ENCODE data around the gene ALOX5.
"Not testable (repeated sequence)": the region's sequence is repeated elsewhere in the genome, so short reads cannot be mapped to it uniquely, and the experiment has no call there.

ALOX5 gene

DNA sequence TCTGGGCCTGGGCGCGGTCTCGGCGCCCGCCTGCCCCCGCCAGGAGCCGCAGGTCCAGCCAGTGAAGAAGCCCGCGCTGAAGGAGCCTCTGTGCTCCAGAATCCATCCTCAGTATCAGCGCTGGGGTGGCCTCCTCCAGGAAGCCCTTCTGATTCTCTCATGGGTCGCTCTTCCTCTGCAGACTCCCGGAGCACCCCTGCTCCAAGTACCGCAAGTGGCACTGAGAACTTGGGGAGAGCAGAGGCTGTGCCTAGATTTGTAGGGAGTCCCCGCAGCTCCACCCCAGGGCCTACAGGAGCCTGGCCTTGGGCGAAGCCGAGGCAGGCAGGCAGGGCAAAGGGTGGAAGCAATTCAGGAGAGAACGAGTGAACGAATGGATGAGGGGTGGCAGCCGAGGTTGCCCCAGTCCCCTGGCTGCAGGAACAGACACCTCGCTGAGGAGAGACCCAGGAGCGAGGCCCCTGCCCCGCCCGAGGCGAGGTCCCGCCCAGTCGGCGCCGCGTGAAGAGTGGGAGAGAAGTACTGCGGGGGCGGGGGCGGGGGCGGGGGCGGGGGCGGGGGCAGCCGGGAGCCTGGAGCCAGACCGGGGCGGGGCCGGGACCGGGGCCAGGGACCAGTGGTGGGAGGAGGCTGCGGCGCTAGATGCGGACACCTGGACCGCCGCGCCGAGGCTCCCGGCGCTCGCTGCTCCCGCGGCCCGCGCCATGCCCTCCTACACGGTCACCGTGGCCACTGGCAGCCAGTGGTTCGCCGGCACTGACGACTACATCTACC, at the start of gene ALOX5:
ALOX5 (plus strand) TSS at position 641 of the 774 bp plus-strand sequence; CDS start at position 705, 64 bp downstream.
- no peak for DNase-seq (ENCODE audit: extremely low read depth in 1 of 2, low read depth in 1 of 2)

DNA sequence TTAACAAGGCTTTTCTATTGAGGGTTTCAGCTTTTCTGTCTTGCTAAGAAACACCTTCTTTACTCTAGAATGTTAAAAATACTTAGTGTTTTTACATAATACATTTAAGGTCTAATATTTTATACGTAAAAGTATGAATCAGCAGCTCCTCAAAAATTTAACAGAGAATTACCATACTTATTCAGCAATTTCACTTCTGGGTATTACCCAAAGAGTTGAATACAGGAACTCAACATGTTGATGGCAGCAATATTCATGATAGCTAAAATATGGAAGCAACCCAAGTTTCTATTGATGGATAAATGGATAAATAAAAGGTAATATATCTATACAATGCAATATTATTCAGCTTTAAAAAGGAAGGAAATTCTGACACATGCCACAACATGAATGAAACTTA, 48.9 kb upstream of the ALOX5 start:
- no peak for DNase-seq (ENCODE audit: extremely low read depth in 1 of 2, low read depth in 1 of 2)

DNA sequence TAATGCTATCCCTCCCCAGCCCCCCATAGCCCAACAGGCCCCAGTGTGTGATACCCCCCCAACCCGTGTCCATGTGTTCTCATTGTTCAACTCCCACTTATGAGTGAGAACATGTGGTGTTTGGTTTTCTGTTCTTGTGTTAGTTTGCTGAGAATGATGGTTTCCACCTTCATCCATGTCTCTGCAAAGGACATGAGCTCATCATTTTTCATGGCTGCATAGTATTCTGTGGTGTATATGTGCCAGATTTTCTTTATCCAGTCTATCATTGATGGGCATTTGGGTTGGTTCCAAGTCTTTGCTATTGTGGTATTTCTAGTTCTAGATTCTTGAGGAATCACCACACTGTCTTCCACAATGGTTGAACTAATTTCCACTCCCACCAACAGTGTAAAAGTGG, 47.2 kb upstream of the ALOX5 start:
- not testable (repeated sequence) for DNase-seq (ENCODE audit: extremely low read depth in 1 of 2, low read depth in 1 of 2)

DNA sequence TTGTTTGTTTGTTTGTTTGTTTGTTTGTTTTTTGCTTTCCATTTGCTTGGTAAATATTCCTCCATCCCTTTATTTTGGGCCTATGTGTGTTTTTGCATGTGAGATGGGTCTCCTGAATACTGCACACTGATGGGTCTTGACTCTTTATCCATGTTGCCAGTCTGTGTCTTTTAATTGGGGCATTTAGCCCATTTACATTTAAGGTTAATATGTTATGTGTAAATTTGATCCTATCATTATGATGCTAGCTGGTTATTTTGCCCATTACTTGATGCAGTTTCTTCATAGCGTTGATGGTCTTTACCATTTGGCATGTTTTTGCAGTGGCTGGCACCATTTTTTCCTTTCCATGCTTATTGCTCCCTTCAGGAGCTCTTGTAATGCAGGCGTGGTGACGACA, 42.2 kb upstream of the ALOX5 start:
- not testable (repeated sequence) for DNase-seq (ENCODE audit: extremely low read depth in 1 of 2, low read depth in 1 of 2)

DNA sequence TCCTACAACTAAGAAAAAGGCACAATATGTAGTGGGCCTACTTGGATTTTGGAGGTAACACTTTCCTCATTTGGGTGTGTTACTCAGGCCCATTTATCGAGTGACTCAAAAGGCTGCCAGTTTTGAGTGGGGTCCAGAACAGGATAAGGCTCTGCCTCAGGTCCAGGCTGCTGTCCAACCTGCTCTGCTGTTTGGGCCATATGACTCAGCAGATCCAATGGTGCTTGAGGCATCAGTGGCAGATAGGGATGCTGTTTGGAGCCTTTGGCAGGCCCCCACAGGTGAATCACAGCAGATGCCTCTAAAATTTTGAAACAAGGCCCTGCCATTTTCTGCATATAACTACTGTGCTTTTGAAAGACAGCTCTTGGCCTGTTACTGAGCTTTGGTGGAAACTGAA, 34.1 kb upstream of the ALOX5 start:
- DNase-seq (ENCODE audit: extremely low read depth in 1 of 2, low read depth in 1 of 2), result no peak

DNA sequence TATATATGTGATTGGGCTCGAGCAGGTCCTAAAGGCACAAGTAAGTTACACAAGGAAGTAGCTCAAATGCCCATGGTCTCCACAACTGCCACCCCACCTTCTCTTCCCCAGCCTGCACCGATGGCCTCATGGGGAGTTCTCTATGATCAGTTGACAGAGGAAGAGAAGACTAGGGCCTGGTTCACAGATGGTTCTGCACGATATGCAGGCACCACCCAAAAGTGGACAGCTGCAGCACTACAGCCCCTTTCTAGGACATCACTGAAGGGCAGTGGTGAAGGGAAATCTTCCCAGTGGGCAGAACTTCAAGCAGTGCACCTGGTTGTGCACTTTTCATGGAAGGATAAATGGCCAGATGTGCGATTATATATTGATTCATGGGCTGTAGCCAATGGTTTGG, 33.6 kb upstream of the ALOX5 start:
- not testable (repeated sequence) for DNase-seq (ENCODE audit: extremely low read depth in 1 of 2, low read depth in 1 of 2)

DNA sequence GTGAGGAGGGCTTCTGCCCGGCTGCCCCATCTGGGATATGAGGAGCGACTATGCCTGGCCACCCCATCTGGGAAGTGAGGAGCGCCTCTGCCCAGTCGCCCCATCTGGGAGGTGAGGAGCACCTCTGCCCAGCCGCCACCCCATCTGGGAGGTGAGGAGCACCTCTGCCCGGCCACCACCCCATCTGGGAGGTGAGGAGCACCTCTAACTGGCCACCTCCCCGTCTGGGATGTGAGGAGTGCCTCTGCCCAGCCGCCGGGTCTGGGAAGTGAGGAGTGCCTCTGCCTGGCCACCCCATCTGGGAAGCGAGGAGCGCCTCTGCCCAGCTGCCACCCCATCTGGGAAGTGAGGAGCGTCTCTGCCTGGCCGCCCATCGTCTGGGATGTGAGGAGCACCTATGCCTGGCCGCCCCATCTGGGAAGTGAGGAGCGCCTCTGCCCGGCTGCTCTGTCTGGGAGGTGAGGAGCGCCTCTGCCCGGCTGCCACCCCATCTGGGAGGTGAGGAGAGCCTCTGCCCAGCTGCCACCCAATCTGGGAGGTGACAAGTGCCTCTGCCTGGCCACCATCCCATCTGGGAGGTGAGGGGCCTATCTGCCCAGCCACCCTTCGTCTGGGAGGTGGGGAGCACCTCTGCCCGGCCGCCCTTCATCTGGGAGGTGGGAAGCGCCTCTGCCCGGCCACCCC, 27.2 kb upstream of the ALOX5 start:
- DNase-seq (ENCODE audit: extremely low read depth in 1 of 2, low read depth in 1 of 2), result not testable (repeated sequence)

DNA sequence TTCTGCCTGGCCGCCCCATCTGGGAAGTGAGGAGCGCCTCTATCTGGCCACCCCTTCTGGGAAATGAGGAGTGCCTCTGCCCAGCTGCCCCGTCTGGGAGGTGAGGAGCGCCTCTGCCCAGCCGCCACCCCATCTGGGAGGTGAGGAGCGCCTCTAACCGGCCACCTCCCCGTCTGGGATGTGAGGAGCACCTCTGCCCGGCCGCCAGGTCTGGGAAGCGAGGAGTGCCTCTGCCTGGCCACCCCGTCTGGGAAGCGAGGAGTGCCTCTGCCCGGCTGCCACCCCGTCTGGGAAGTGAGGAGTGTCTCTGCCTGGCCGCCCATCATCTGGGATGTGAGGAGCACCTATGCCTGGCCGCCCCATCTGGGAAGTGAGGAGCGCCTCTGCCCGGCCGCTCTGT, 26.6 kb upstream of the ALOX5 start:
- DNase-seq (ENCODE audit: extremely low read depth in 1 of 2, low read depth in 1 of 2), result not testable (repeated sequence)

DNA sequence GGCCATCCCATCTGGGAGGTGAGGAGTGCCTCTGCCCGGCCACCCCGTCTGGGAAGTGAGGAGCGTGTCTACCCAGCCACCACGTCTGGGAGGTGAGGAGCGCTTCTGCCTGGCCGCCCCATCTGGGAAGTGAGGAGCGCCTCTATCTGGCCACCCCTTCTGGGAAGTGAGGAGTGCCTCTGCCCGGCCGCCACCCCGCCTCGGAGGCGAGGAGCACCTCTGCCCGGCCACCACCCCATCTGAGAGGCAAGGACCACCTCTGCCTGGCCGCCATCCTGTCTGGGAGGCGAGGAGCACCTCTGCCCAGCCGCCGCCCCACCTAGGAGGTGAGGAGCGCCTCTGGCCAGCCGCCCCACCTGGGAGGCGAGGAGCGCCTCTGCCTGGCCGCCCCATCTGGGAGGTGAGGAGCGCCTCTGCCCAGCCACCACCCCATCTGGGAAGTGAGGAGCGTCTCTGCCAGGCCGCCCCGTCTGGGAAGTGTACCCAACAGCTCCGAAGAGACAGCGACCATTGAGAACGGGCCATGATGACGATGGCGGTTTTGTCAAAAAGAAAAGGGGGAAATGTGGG, 25.7 kb upstream of the ALOX5 start:
- DNase-seq (ENCODE audit: extremely low read depth in 1 of 2, low read depth in 1 of 2), result not testable (repeated sequence)

DNA sequence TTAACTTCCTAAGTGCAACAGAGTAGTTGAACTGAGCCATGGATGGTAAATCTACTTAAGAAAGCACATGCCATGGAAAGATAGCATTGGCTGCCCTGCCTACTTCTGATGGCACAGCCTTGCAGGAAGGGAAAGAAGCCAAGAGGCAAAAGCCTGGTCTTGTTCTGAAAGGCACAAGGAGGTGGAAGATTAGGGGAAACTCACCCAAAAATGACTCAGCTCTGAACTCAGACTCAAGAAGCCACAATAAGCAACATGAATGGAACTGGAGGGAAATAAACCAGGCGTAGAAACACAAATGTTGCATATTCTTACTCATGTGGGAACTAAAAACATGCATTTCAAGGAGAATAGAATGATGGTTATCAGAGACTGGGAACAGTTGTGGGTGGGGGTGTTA, 20.8 kb upstream of the ALOX5 start:
- DNase-seq (ENCODE audit: extremely low read depth in 1 of 2, low read depth in 1 of 2), result no peak

DNA sequence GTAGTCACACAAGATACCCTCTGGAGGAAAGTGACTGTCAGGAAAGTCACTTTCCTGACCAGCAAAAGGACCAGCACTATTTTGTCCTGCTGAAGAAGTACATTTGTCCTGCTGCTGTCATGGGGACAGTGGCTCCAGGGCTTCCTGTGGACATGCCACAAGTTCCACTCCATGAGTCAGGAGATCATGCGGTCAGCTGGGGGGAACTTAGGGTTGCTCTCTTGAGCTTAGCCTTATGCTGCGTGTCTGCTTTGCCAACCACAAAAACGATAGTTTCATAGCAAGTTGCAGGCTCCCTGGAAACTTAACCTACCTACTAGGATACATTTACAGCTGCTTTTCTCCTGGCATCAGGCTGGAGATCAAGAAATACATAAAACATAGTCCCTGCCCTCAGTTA, 19.8 kb upstream of the ALOX5 start:
- no peak for DNase-seq (ENCODE audit: extremely low read depth in 1 of 2, low read depth in 1 of 2)

DNA sequence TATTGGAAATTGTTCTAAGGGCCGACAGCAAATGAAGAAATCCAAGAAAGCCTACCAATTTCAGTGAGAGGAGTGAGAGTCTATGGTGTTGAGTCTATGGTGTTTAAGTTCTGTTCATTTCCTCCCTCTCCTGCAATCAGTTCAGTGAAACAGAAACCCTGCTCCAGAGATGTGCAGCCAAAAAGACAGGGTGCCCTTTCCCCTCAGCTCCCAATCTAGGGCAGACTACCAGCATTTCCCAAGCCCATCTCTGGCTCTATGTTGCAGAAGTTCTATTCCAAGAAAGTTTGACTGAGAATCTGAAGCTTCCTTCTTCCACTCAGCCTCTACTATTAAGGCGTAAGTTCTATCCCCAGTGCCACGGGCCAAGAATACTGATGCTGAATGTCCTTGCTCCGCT, 18.5 kb upstream of the ALOX5 start:
- DNase-seq (ENCODE audit: extremely low read depth in 1 of 2, low read depth in 1 of 2), result no peak

DNA sequence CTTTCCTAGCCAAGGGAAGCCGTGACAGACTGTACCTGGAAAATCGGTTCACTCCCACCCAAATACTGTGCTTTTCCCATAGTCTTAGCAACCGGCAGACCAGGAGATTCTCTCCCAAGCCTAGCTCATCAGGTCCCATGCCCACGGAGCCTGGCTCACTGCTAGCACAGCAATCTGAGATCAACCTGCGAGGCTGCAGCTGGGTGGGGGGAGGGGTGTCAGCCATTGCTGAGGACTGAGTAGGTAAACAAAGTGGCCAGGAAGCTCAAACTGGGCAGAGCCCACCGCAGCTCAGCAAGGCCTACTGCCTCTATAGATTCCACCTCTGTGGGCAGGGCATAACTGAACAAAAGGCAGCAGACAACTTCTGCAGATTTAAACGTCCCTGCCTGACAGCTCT, 15.1 kb upstream of the ALOX5 start:
- DNase-seq (ENCODE audit: extremely low read depth in 1 of 2, low read depth in 1 of 2), result not testable (repeated sequence)

DNA sequence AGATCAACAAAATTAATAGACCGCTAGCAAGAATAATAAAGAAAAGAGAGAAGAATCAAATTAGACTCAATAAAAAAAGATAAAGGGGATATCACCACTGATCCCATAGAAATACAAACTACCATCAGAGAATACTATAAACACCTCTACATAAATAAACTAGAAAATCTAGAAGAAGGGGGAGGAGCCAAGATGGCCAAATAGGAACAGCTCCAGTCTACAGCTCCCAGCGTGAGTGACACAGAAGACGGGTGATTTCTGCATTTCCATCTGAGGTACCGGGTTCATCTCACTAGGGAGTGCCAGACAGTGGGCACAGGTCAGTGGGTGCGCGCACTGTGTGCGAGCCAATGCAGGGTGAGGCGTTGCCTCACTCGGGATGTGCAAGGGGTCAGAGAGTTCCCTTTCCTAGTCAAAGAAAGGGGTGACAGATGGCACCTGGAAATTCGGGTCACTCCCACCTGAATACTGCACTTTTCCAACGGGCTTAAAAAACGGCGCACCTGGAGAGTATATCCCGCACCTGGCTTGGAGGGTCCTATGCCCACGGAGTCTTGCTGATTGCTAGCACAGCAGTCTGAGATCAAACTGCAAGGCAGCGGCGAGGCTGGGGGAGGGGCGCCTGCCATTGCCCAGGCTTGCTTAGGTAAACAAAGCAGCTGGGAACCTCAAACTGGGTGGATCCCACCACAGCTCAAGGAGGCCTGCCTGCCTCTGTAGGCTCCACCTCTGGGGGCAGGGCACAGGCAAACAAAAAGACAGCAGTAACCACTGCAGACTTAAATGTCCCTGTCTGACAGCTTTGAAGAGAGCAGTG, 11.8 kb upstream of the ALOX5 start:
- not testable (repeated sequence) for DNase-seq (ENCODE audit: extremely low read depth in 1 of 2, low read depth in 1 of 2)

DNA sequence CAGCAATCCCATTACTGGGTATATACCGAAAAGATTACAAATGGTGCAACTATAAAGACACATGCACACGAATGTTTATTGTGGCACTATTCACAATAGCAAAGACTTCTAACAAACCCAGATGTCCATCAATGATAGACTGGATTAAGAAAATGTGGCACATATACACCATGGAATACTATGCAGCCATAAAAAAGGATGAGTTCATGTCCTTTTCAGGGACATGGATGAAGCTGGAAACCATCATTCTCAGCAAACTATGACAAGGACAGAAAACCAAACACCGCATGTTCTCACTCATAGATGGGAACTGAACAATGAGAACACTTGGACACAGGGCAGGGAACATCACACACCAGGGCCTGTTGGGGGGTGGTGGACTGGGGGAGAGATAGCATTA, 6.4 kb upstream of the ALOX5 start:
- not testable (repeated sequence) for DNase-seq (ENCODE audit: extremely low read depth in 1 of 2, low read depth in 1 of 2)

DNA sequence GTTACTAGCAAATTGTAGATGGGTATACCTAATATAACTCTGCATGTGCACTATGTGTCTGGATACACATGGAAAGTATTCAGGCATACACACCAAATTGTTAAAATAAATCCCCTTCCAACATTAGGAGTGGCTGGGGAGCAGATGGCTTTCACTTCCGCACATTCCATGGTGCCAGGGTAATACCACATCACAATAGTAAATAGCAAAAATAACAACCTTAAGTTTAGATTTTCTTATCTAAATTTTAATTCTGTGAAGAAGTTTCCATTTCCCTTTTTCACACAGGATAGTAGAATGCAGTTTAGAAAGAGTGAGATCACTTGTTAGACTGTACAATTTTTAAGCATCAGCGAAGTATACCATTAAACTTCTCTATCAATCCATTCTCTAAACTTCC, 5.8 kb upstream of the ALOX5 start:
- DNase-seq (ENCODE audit: extremely low read depth in 1 of 2, low read depth in 1 of 2), result no peak

DNA sequence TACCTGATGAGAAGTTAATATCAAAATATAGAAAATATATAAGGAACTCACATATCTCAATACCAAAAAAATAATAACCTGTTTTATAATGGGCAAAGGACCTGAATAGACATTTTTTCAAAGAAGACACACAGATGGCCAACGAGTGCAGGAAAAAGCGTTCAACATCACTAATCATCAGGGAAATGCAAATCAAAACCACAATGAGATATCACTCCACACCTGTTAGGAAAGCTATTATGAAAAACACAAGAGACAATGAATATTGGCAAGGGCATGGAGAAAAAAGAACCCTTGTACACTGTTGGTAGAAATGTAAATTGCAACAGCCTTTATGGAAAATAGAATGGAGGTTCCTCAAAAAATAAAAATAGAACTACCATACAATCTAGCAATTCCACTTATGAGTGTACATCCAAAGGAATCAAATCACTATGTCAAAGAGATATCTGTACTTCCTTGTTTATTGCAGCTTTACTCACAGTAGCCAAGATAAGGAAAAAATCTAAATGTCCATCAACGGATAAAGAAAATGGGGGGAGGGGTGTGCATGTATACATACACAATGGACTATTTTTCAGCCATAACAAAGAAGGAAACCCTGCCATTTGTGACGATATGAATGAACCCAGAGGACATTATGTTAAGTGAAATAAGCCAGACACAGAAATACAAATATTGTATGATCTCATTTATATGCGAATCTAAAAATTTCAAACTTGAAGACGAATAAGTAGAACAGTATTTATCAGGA, 3.6 kb upstream of the ALOX5 start:
- DNase-seq (ENCODE audit: extremely low read depth in 1 of 2, low read depth in 1 of 2), result no peak

DNA sequence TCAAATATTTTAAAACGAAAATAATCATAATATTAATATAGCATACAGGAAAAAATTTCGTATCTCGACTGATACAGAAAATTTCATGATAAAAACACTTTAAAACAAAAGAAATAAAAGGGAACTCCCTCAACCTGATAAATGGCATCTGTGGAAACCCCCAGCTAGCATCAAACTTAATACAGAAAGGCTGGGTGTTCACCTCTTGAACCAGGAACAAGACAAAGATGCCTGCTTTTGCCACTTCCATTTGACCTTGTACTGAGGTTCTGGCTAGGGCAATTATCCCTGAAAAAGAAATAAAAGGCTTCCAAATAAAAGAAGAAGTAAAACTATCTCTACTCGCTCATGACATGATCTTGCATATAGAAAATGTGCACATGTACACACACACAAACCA, 2.5 kb upstream of the ALOX5 start:
- no peak for DNase-seq (ENCODE audit: extremely low read depth in 1 of 2, low read depth in 1 of 2)

DNA sequence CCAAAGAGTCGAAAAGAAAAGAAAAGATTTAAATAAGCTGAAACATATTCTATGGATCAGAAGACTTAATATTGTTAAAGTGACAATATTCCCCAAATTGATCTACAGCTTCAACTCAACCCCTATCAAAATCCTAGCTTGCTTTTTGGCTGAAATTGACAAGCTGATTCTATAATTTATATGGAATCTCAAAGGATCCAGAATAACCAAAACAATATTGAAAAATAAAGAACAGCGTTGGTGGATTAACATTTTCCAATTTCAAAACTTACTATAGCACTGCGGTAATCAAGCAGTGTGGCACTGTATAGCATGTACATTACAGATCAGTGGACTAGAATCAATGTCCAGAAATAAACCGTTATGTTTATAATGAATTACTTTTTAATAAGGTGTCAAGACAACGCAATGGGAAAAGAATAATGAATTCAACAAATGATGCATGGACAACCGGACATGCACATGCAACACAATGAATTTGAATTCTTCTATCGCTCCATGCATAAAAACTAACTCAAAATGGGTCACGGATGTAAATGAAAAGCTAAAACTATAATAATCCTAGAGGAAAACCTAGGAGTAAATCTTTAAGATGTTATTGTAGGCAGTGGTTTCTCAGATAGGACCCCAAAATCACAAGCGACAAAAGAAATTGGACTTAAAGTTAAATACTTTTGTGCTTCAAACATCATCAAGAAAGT, 1.6 kb upstream of the ALOX5 start:
- no peak for DNase-seq (ENCODE audit: extremely low read depth in 1 of 2, low read depth in 1 of 2)

DNA sequence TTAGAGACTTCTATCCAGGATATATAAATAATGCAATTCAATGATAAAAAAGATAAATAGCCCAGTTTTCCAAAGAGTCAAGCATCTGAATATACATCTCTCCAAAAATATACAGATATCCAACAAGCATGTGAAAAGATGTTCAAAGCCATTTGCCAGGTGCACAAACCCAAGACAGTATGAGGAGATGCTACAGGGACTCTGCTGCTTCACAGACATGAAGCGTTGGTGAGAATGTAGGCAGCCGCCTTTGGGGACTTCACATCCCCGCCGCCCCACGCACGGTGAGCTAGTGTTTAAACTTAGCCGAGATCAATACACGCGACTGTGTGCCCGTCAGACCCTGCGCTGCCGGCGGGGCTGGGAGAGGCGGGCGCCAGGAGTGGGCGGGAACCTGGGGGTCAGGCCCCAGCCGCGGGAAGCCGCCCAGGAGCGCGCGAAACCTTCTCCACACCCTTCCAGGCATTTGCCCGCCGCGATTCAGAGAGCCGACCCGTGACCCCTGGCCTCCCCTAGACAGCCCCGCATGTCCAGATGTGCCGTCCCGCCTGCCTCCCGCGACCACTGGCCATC, 927 bp upstream of the ALOX5 start:
- no peak for DNase-seq (ENCODE audit: extremely low read depth in 1 of 2, low read depth in 1 of 2)

Measured in activated CD8-positive, alpha-beta memory T cell treated with anti-CD3 and anti-CD28 coated beads for 1 hour (primary cell).